ENCODE data around the gene GFPT1.

The GFPT1 gene

DNA sequence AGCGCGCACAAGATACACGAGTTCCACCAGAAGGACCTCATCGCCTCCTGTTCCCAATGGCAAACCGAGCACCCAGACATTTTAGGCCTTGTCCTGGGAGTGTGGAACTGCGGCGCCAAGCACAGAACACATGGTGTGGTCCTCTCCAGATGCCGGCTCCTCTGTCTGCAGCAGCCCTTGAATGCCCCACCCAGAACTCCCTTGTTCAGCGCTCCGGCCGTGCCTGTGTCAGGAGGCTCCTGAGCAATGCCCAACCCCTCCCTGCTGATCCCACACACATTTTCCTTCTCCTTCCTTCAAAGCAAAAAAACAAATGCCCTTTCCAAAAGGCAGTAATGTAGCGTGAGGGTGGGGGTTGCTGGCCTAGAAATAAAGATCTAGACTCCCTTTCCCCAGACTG lies 89.8 kb downstream of the GFPT1 start:
- POLR2A ChIA-PET, result no interaction called here

DNA sequence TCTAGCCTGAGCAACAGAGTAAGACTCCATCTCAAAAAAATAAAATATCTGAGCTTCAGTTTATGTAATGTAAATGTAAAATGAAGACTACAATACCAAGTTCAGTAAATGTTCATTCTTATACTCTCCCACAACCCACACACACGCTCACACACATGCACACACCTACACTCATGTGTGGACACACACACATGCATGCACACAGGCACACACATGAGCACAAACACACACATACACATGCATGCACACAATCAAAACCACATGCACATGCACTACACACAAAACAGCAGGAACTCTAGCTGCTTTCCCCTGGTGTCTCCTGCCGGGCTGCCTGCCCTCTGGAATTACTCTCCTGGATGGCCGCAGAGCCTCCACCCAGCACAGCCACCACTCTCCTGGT lies 90.6 kb downstream of the GFPT1 start:
- ChIA-PET POLR2A (no interaction called here), CTCF (interaction anchor here (0.5 to 1.0 kb wide), 2 partner anchors 10 to 18 kb away, joined by 4 to 5 read pairs; no protein-coding TSS in a partner anchor)

More for the DNA sequence above, 89.8 kb downstream of the GFPT1 start:
- Histone ChIP-seq H3K9me3 (ENCODE audit: control insufficient read depth, insufficient read depth, low read depth, low read length) (no peaks in the 10 kb centered on the region), H3K4me1 (ENCODE audit: control insufficient read depth, insufficient read depth, low read length) (peaks cover 4% of the 10 kb centered on the region; the same call in 1 of the 2 replicates), H3K36me3 (ENCODE audit: control insufficient read depth in 2 of 2, insufficient read depth in 1 of 2, low read length in 2 of 2) (no peaks in the 10 kb centered on the region), H3K4me3 (ENCODE audit: low read depth, low read length) (no peak overlapping the region), H3K27ac (ENCODE audit: extremely low read depth, low read depth, low read length) (no peak overlapping the region)
- CTCF ChIA-PET, result interaction anchor here (1.6 kb wide), 1 partner anchor 9 kb away, joined by 9 read pairs; no protein-coding TSS in a partner anchor
- TF ChIP-seq SCRT1 (tag by site-specific recombination; IDR thresholded peaks at IDR 0.05; ENCODE audit: borderline replicate concordance) (no peak), SETDB1 (IDR thresholded peaks at IDR 0.05; ENCODE audit: insufficient read length, low read length) (no peak)

DNA sequence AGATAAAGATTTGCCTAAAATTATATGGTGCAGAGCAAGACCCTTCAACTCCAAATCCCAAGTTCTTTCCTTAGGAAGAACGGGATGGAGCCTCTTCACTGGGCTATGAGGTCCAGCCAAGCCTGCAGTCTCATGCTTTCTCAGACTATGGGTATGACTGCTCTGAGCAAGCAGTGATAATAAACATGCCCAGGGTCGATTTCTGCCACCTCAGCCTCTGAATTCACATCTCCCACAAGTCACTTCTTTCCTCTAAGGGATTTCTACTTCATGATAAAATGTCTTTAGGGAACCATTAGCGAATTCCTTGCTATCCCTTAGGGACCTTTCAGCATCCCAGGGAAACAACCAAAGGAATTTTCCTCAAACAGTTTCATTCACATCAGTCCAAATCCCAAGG lies 94.8 kb downstream of the GFPT1 start:
- ChIA-PET CTCF (interaction anchor here (1.3 kb wide), 1 partner anchor 14 kb away, joined by 6 read pairs; no protein-coding TSS in a partner anchor), POLR2A (no interaction called here)
- no peak overlapping the region for H3K4me3 ChIP-seq (ENCODE audit: low read depth, low read length)
- no peak overlapping the region for H3K27ac ChIP-seq (ENCODE audit: extremely low read depth, low read depth, low read length)
- no peaks in the 10 kb centered on the region for H3K9me3 ChIP-seq (ENCODE audit: control insufficient read depth, insufficient read depth, low read depth, low read length)
- TF ChIP-seq, protein P1, sequence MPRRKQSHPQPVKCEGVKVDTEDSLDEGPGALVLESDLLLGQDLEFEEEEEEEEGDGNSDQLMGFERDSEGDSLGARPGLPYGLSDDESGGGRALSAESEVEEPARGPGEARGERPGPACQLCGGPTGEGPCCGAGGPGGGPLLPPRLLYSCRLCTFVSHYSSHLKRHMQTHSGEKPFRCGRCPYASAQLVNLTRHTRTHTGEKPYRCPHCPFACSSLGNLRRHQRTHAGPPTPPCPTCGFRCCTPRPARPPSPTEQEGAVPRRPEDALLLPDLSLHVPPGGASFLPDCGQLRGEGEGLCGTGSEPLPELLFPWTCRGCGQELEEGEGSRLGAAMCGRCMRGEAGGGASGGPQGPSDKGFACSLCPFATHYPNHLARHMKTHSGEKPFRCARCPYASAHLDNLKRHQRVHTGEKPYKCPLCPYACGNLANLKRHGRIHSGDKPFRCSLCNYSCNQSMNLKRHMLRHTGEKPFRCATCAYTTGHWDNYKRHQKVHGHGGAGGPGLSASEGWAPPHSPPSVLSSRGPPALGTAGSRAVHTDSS (tag by site-specific recombination; IDR thresholded peaks at IDR 0.05), result no peak
- no peak for TF ChIP-seq ZIC2 (tag by site-specific recombination; IDR thresholded peaks at IDR 0.05)
- no peak for TF ChIP-seq PRDM1 (tag by site-specific recombination; IDR thresholded peaks at IDR 0.05)
- no peak for TF ChIP-seq ZBTB7A (tag by site-specific recombination; IDR thresholded peaks at IDR 0.05; ENCODE audit: low read depth)
- TF ChIP-seq ZSCAN16 (tag by site-specific recombination; IDR thresholded peaks at IDR 0.05), result no peak
- TF ChIP-seq, protein P2, sequence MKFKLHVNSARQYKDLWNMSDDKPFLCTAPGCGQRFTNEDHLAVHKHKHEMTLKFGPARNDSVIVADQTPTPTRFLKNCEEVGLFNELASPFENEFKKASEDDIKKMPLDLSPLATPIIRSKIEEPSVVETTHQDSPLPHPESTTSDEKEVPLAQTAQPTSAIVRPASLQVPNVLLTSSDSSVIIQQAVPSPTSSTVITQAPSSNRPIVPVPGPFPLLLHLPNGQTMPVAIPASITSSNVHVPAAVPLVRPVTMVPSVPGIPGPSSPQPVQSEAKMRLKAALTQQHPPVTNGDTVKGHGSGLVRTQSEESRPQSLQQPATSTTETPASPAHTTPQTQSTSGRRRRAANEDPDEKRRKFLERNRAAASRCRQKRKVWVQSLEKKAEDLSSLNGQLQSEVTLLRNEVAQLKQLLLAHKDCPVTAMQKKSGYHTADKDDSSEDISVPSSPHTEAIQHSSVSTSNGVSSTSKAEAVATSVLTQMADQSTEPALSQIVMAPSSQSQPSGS (tag by site-specific recombination; IDR thresholded peaks at IDR 0.05; ENCODE audit: low read depth), result no peak
- no peak for TF ChIP-seq ZNF558 (tag by site-specific recombination; IDR thresholded peaks at IDR 0.05)
- TF ChIP-seq KLF1 (tag by site-specific recombination; IDR thresholded peaks at IDR 0.05), result no peak
- no peaks in the 10 kb centered on the region for H3K4me1 ChIP-seq (ENCODE audit: control insufficient read depth, insufficient read depth, low read length)
- H3K36me3 ChIP-seq (ENCODE audit: control insufficient read depth in 2 of 2, insufficient read depth in 1 of 2, low read length in 2 of 2), result no peaks in the 10 kb centered on the region

More for the DNA sequence above, 90.6 kb downstream of the GFPT1 start:
- no peak overlapping the region for H3K4me3 ChIP-seq (ENCODE audit: low read depth, low read length)
- TF ChIP-seq, protein P3, sequence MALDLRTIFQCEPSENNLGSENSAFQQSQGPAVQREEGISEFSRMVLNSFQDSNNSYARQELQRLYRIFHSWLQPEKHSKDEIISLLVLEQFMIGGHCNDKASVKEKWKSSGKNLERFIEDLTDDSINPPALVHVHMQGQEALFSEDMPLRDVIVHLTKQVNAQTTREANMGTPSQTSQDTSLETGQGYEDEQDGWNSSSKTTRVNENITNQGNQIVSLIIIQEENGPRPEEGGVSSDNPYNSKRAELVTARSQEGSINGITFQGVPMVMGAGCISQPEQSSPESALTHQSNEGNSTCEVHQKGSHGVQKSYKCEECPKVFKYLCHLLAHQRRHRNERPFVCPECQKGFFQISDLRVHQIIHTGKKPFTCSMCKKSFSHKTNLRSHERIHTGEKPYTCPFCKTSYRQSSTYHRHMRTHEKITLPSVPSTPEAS (tag by site-specific recombination; IDR thresholded peaks at IDR 0.05), result peak; percentile 81
- TF ChIP-seq, protein P4, sequence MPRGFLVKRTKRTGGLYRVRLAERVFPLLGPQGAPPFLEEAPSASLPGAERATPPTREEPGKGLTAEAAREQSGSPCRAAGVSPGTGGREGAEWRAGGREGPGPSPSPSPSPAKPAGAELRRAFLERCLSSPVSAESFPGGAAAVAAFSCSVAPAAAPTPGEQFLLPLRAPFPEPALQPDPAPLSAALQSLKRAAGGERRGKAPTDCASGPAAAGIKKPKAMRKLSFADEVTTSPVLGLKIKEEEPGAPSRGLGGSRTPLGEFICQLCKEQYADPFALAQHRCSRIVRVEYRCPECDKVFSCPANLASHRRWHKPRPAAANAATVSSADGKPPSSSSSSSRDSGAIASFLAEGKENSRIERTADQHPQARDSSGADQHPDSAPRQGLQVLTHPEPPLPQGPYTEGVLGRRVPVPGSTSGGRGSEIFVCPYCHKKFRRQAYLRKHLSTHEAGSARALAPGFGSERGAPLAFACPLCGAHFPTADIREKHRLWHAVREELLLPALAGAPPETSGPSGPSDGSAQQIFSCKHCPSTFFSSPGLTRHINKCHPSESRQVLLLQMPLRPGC (tag by site-specific recombination; IDR thresholded peaks at IDR 0.05), result no peak
- H3K4me1 ChIP-seq (ENCODE audit: control insufficient read depth, insufficient read depth, low read length), result peaks cover 4% of the 10 kb centered on the region; the same call in 1 of the 2 replicates
- no peaks in the 10 kb centered on the region for H3K9me3 ChIP-seq (ENCODE audit: control insufficient read depth, insufficient read depth, low read depth, low read length)
- H3K36me3 ChIP-seq (ENCODE audit: control insufficient read depth in 2 of 2, insufficient read depth in 1 of 2, low read length in 2 of 2), result no peaks in the 10 kb centered on the region
- H3K27ac ChIP-seq (ENCODE audit: extremely low read depth, low read depth, low read length), result no peak overlapping the region

DNA sequence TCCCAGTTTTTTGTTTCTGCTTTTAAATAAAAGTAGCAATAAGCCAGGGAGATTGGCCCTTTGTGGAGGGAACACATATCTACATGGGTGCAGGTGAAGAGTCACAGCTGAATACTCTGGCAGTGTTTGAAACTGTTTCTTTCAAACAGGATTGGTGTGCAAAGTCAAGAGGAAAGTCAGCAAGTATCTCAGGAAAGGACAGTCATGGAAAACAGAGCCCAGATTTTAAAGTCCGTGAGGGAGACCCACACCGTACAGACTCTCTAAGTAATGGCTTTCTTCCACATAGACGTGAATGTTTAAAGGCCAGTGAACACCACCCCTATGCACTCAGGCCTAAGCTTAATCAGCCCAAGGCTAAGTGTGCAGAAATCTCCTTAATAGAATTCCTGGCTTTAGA lies 95.3 kb downstream of the GFPT1 start:
- H3K27ac ChIP-seq (ENCODE audit: extremely low read depth, low read depth, low read length), result no peak overlapping the region
- H3K4me1 ChIP-seq (ENCODE audit: control insufficient read depth, insufficient read depth, low read length), result no peaks in the 10 kb centered on the region
- TF ChIP-seq, protein P5, sequence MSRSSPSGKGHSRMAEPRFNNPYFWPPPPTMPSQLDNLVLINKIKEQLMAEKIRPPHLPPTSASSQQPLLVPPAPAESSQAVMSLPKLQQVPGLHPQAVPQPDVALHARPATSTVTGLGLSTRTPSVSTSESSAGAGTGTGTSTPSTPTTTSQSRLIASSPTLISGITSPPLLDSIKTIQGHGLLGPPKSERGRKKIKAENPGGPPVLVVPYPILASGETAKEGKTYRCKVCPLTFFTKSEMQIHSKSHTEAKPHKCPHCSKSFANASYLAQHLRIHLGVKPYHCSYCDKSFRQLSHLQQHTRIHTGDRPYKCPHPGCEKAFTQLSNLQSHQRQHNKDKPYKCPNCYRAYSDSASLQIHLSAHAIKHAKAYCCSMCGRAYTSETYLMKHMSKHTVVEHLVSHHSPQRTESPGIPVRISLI (tag by site-specific recombination; IDR thresholded peaks at IDR 0.05), result no peak
- TF ChIP-seq RBAK (tag by site-specific recombination; IDR thresholded peaks at IDR 0.05), result no peak
- no peak for TF ChIP-seq ZNF23 (tag by site-specific recombination; IDR thresholded peaks at IDR 0.05; ENCODE audit: borderline replicate concordance)
- ChIA-PET CTCF (interaction anchor here (1.3 kb wide), 1 partner anchor 15 kb away, joined by 6 read pairs; no protein-coding TSS in a partner anchor), POLR2A (no interaction called here)
- no peaks in the 10 kb centered on the region for H3K9me3 ChIP-seq (ENCODE audit: control insufficient read depth, insufficient read depth, low read depth, low read length)
- no peaks in the 10 kb centered on the region for H3K36me3 ChIP-seq (ENCODE audit: control insufficient read depth in 2 of 2, insufficient read depth in 1 of 2, low read length in 2 of 2)
- H3K4me3 ChIP-seq (ENCODE audit: low read depth, low read length), result no peak overlapping the region

Data from HEK293 (cell line).